Activated naive CD4-positive, alpha-beta T cell treated with anti-CD3 and anti-CD28 coated beads for 36 hours (primary cell): ENCODE measurements around the gene TPM3. TPM values are rescaled to one million over a fixed set of nuclear protein-coding genes. Genes with fewer than 3 reads are reported as not detected.
A peak's percentile ranks its signal among the peaks of the same experiment; 100 is the strongest.
"Not testable (repeated sequence)": the region's sequence is repeated elsewhere in the genome, so short reads cannot be mapped to it uniquely, and the experiment has no call there.

Experiments
- CTCF ChIA-PET: fragments of 350-600 bp; sonication (Branson Sonifier 250); formaldehyde crosslinking; loops from one replicate; lab custom pipeline; 2021; ENCODE audit warnings: antibody characterized with exemption; lab: Charles Lee
- DNase-seq: peaks from one replicate; pipeline ENCODE4 v3.0.0-alpha.2; 2020
- H3K27ac Mint-ChIP-seq: one replicate; pipeline ENCODE4 v1.8.0; 2021; ENCODE audit warnings: mild to moderate bottlenecking, mixed read lengths
- H3K27me3 Mint-ChIP-seq: one replicate; pipeline ENCODE4 v1.8.0; 2021; ENCODE audit warnings: low read depth, mixed read lengths
- H3K36me3 Mint-ChIP-seq: one replicate; pipeline ENCODE4 v1.8.0; 2021; ENCODE audit warnings: low read depth, mixed read lengths
- H3K4me1 Mint-ChIP-seq: one replicate; pipeline ENCODE4 v1.8.0; 2021; ENCODE audit warnings: low read depth, mixed read lengths
- H3K4me3 Mint-ChIP-seq: one replicate; pipeline ENCODE4 v1.8.0; 2021; ENCODE audit warnings: mild to moderate bottlenecking, moderate library complexity, mixed read lengths
- H3K9me3 Mint-ChIP-seq: one replicate; pipeline ENCODE4 v1.8.0; 2021; ENCODE audit warnings: mixed read lengths
- intact Hi-C: fragments of 100-400 bp; cut with micrococcal nuclease; formaldehyde crosslinking; loops from one replicate; pipeline ENCODE4 v1.15.1; 2023
- total RNA-seq, 2 experiments: library from RNA; stranded (reverse); gene quantifications; one replicate each; pipeline ENCODE4 v1.2.3, GENCODE V29; 2021

The TPM3 gene
- total RNA-seq, 2 experiments from 2014 or later, result 587 to 611 TPM

- Mint-ChIP-seq H3K27ac (peak overlapping the region; percentile 96), H3K27me3 (no peaks in the 10 kb centered on the region), H3K36me3 (peaks cover 71% of the 10 kb centered on the region), H3K4me1 (peaks cover 72% of the 10 kb centered on the region), H3K4me3 (peak overlapping the region; percentile 48), H3K9me3 (peaks cover 7% of the 10 kb centered on the region)
- no peak for DNase-seq
- intact Hi-C loops, result loop anchor here (1.0 to 10.0 kb wide), 3 partner anchors 12 to 624 kb away; partner anchors contain the start of genes ILF2, NPR1 and S100A6
- CTCF ChIA-PET, result interaction anchor here (0.6 to 1.7 kb wide), 6 partner anchors 13 to 487 kb away, joined by 3 to 6 read pairs (median 4); partner anchors contain the start of gene HAX1
Observed at GRCh38 chr1:154158307-154159125, 33.4 kb downstream of the TPM3 start.

GRCh38 chr1:154157520-154158306 is 34.2 kb downstream of the TPM3 start:
- peaks cover 7% of the 10 kb centered on the region for H3K9me3 Mint-ChIP-seq
- intact Hi-C loops, result loop anchor here (1.0 to 10.0 kb wide), 9 partner anchors 8 to 623 kb away; partner anchors contain the start of genes HAX1, ILF2, NPR1 and RPS27
- CTCF ChIA-PET, result interaction anchor here (0.8 to 1.7 kb wide), 6 partner anchors 25 to 171 kb away, joined by 3 to 6 read pairs (median 5); partner anchors contain the start of gene HAX1
- H3K27ac Mint-ChIP-seq, result peak overlapping the region; percentile 96
- H3K4me1 Mint-ChIP-seq, result peaks cover 70% of the 10 kb centered on the region
- H3K4me3 Mint-ChIP-seq, result peak overlapping the region; percentile 48
- H3K27me3 Mint-ChIP-seq, result no peaks in the 10 kb centered on the region
- peaks cover 64% of the 10 kb centered on the region for H3K36me3 Mint-ChIP-seq
- peak; percentile 87 for DNase-seq

GRCh38 chr1:154155251-154155650 is 36.6 kb downstream of the TPM3 start:
- Mint-ChIP-seq H3K4me1 (peaks cover 64% of the 10 kb centered on the region), H3K27ac (peak overlapping the region; percentile 82)
- intact Hi-C loops, result loop anchor here (10.0 kb wide), 2 partner anchors 480 to 620 kb away; partner anchors contain the start of genes ILF2, NPR1 and S100A6

GRCh38 chr1:154154534-154155191 is 37.2 kb downstream of the TPM3 start, which contains the start of gene NUP210L:
NUP210L (minus strand) TSS chr1:154155073.
- no peak for DNase-seq
- H3K36me3 Mint-ChIP-seq, result peaks cover 36% of the 10 kb centered on the region
- no peaks in the 10 kb centered on the region for H3K27me3 Mint-ChIP-seq
- H3K27ac Mint-ChIP-seq, result peak within 1 kb of the TSS; percentile 82
- H3K4me1 Mint-ChIP-seq, result peaks cover 59% of the 10 kb centered on the region
- CTCF ChIA-PET, result no interaction called here
- no peak within 1 kb of the TSS for H3K4me3 Mint-ChIP-seq
- peaks cover 3% of the 10 kb centered on the region for H3K9me3 Mint-ChIP-seq
- intact Hi-C loops, result loop anchor here (10.0 kb wide), 2 partner anchors 480 to 620 kb away; partner anchors contain the start of genes ILF2, NPR1 and S100A6

More at GRCh38 chr1:154155251-154155650, 36.6 kb downstream of the TPM3 start:
- CTCF ChIA-PET, result no interaction called here
- H3K36me3 Mint-ChIP-seq, result peaks cover 41% of the 10 kb centered on the region
- H3K9me3 Mint-ChIP-seq, result peaks cover 5% of the 10 kb centered on the region
- peak; percentile 38 for DNase-seq
- no peaks in the 10 kb centered on the region for H3K27me3 Mint-ChIP-seq
- no peak overlapping the region for H3K4me3 Mint-ChIP-seq

GRCh38 chr1:154154053-154154452 is 37.8 kb downstream of the TPM3 start:
- intact Hi-C loops, result loop anchor here (10.0 kb wide), 2 partner anchors 479 to 619 kb away; partner anchors contain the start of genes ILF2, NPR1 and S100A6
- peaks cover 30% of the 10 kb centered on the region for H3K36me3 Mint-ChIP-seq
- H3K27me3 Mint-ChIP-seq, result no peaks in the 10 kb centered on the region
- H3K27ac Mint-ChIP-seq, result peak overlapping the region; percentile 82
- CTCF ChIA-PET, result interaction anchor here (0.6 kb wide), 1 partner anchor 16 kb away, joined by 4 read pairs; no protein-coding TSS in a partner anchor
- H3K4me3 Mint-ChIP-seq, result no peak overlapping the region
- DNase-seq, result no peak
- H3K4me1 Mint-ChIP-seq, result peaks cover 55% of the 10 kb centered on the region
- H3K9me3 Mint-ChIP-seq, result no peaks in the 10 kb centered on the region

GRCh38 chr1:154151311-154151710 is 40.6 kb downstream of the TPM3 start:
- no peak for DNase-seq
- H3K27ac Mint-ChIP-seq, result no peak overlapping the region
- intact Hi-C loops, result loop anchor here (10.0 kb wide), 2 partner anchors 477 to 617 kb away; partner anchors contain the start of genes ILF2, NPR1 and S100A6
- peaks cover 37% of the 10 kb centered on the region for H3K4me1 Mint-ChIP-seq
- no peaks in the 10 kb centered on the region for H3K27me3 Mint-ChIP-seq
- peaks cover 11% of the 10 kb centered on the region for H3K36me3 Mint-ChIP-seq
- CTCF ChIA-PET, result no interaction called here
- no peaks in the 10 kb centered on the region for H3K9me3 Mint-ChIP-seq
- no peak overlapping the region for H3K4me3 Mint-ChIP-seq

GRCh38 chr1:154148807-154149206 is 43.1 kb downstream of the TPM3 start:
- peaks cover under 1% of the 10 kb centered on the region for H3K36me3 Mint-ChIP-seq
- peak overlapping the region; percentile 19 for H3K27ac Mint-ChIP-seq
- CTCF ChIA-PET, result no interaction called here
- H3K9me3 Mint-ChIP-seq, result no peaks in the 10 kb centered on the region
- intact Hi-C loops, result loop anchor here (1.0 to 5.0 kb wide), 2 partner anchors 8 to 33 kb away; no protein-coding TSS in a partner anchor
- H3K4me1 Mint-ChIP-seq, result peaks cover 14% of the 10 kb centered on the region
- H3K4me3 Mint-ChIP-seq, result no peak overlapping the region
- DNase-seq, result no peak
- no peaks in the 10 kb centered on the region for H3K27me3 Mint-ChIP-seq

GRCh38 chr1:154147505-154147904 is 44.4 kb downstream of the TPM3 start:
- CTCF ChIA-PET, result interaction anchor here (0.7 to 1.5 kb wide), 2 partner anchors 9 to 15 kb away, joined by 3 to 4 read pairs; no protein-coding TSS in a partner anchor
- H3K4me3 Mint-ChIP-seq, H3K27ac Mint-ChIP-seq, H3K9me3 Mint-ChIP-seq, H3K27me3 Mint-ChIP-seq, DNase-seq, H3K4me1 Mint-ChIP-seq, H3K36me3 Mint-ChIP-seq: not testable (repeated sequence)
- intact Hi-C loops, result loop anchor here (5.0 kb wide), 1 partner anchor 35 kb away; no protein-coding TSS in a partner anchor

GRCh38 chr1:154145986-154146385 is 45.9 kb downstream of the TPM3 start:
- no peak for DNase-seq
- Mint-ChIP-seq H3K4me1 (peaks cover 13% of the 10 kb centered on the region), H3K36me3 (no peaks in the 10 kb centered on the region), H3K4me3 (no peak overlapping the region), H3K9me3 (no peaks in the 10 kb centered on the region), H3K27ac (no peak overlapping the region), H3K27me3 (no peaks in the 10 kb centered on the region)
- intact Hi-C loops, result loop anchor here (5.0 kb wide), 1 partner anchor 36 kb away; no protein-coding TSS in a partner anchor
- CTCF ChIA-PET, result interaction anchor here (1.0 to 1.5 kb wide), 5 partner anchors 9 to 25 kb away, joined by 3 to 6 read pairs (median 4); no protein-coding TSS in a partner anchor

GRCh38 chr1:154142358-154142757 is 49.5 kb downstream of the TPM3 start:
- Mint-ChIP-seq H3K4me3 (no peak overlapping the region), H3K36me3 (no peaks in the 10 kb centered on the region), H3K27me3 (no peaks in the 10 kb centered on the region), H3K9me3 (no peaks in the 10 kb centered on the region), H3K4me1 (peaks cover 12% of the 10 kb centered on the region), H3K27ac (no peak overlapping the region)
- intact Hi-C loops, result no loop called here
- CTCF ChIA-PET, result interaction anchor here (1.0 kb wide), 1 partner anchor 157 kb away, joined by 3 read pairs; no protein-coding TSS in a partner anchor
- DNase-seq, result no peak

- H3K4me1 Mint-ChIP-seq, result peaks cover 12% of the 10 kb centered on the region
- H3K9me3 Mint-ChIP-seq, result no peaks in the 10 kb centered on the region
- intact Hi-C loops, result no loop called here
- no peak for DNase-seq
- no peaks in the 10 kb centered on the region for H3K36me3 Mint-ChIP-seq
- no peaks in the 10 kb centered on the region for H3K27me3 Mint-ChIP-seq
- no peak overlapping the region for H3K4me3 Mint-ChIP-seq
- CTCF ChIA-PET, result no interaction called here
- no peak overlapping the region for H3K27ac Mint-ChIP-seq
Observed at GRCh38 chr1:154141240-154141639, 50.7 kb downstream of the TPM3 start.
